Measurements from ENCODE around the gene KIF17.

GRCh38 chr1:20760322-20760721 is 42.5 kb upstream of the KIF17 start:
- no peak for TF ChIP-seq CTCF (IDR thresholded peaks at IDR 0.05; ENCODE audit: low read depth, low read length, poor library complexity, severe bottlenecking)
- no peak for TF ChIP-seq EZH2phosphoT487 (IDR thresholded peaks at IDR 0.05; ENCODE audit: borderline replicate concordance, low read length)

Measured in DOHH2 (cell line).